GM18498 (cell line): Measurements from ENCODE around the gene MRPL11.

Source experiments
- ATAC-seq: cut with Tn5 transposase; IDR thresholded peaks from one replicate; pipeline ENCODE4 v1.9.1; 2021; ENCODE audit warnings: mild to moderate bottlenecking, moderate library complexity; ENCODE audit not compliant: unreplicated experiment

Gene MRPL11

DNA sequence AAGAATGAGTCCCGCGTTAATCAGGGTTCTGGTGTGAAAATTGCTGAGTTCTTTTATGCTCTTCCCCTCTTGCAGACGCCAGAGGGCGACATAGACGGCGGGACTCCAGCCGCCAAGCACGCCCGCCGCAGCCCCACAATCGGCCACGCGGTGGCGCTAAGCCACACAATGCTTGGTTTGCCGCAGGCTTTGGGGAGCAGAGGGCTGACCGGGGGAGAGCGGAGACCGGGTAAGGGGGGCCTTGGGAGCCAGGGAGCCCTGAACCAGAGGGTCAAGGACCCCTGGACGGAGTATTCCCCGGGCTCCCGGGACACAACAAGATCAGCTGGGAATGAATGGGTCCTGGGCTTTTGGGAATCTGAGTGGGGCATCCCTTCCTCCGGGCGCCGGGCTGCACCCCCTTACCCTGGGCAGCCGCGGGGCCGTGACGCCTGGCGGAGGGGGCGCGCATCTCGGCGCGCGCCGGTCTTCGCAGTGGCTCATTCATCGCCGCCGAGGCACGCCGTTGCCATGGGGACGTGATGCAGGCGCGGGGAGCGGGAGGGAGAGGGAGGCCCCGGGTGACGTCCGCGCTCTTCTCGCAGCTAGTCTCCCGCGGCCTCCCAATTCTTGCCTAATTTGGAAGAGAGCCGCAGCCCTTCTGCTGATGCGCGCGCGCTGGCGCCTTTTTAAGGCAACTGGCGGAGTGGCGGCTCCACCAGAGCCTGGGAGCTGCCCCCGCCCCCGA lies 30.0 kb downstream of the MRPL11 start:
- peak; percentile 75 for ATAC-seq

- no peak for ATAC-seq
Measured at GRCh38 chr11:66407651-66408050, 31.0 kb downstream of the MRPL11 start.

GRCh38 chr11:66393954-66394353 lies 44.7 kb downstream of the MRPL11 start:
- ATAC-seq: no peak

DNA sequence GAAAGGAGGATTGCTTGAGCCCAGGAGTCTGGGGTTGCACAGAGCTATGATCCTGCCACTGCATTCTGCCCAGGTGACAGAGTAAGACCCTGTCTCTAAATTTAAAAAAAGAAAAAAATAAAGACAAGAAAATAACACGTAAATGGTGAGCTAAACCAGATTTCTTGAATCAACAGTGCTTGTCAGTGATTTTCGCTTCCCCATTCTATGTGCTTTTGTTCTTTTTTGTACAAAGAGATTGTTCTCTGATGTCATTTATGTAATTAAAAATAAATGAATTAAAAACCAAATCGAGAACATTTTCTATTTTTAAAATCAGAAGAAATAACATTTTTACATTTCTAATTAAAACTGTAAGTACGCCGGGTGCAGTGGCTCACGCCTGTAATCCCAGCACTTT lies 47.3 kb downstream of the MRPL11 start:
- ATAC-seq: no peak

GRCh38 chr11:66388780-66389386 lies 49.8 kb downstream of the MRPL11 start:
- no peak for ATAC-seq

- ATAC-seq: no peak
Measured at GRCh38 chr11:66386171-66387069, 52.2 kb downstream of the MRPL11 start.
